ENCODE data around the gene SH3RF2.

The SH3RF2 gene

DNA sequence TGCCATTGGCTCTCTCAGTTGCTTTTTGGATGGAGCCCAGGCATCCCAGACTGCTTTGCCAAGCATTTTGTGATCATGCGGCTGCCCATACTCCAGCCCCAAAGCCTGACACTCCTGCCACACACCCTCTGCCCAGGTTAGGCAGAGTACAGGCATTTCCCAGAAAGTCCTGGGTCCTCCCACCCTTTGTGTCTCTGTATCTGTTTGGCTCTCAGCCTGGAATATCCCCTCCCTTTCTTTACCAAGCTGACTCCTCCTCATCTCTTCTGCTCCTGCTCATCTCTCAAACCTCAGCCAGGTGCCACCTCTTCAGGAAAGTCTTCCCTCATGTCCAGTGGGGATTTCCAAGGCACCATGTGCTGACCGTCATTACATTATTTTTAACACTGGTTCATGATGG is 14.3 kb upstream of the SH3RF2 start:
- Histone ChIP-seq H4K20me1 (ENCODE audit: insufficient read depth, low read length) (no peaks in the 10 kb centered on the region), H3K9me2 (ENCODE audit: low read depth, low read length) (no peaks in the 10 kb centered on the region), H3K9ac (ENCODE audit: low read length) (no peak overlapping the region), H3K36me3 (ENCODE audit: insufficient read depth, low read length) (no peaks in the 10 kb centered on the region), H3K27ac (ENCODE audit: low read depth, low read length, poor library complexity, severe bottlenecking) (no peak overlapping the region), H3K4me2 (ENCODE audit: low read length) (no peak overlapping the region), H3K9me3 (ENCODE audit: low read length) (no peaks in the 10 kb centered on the region), H3K27me3 (ENCODE audit: insufficient read depth, low read length) (no peaks in the 10 kb centered on the region), H3K79me2 (ENCODE audit: insufficient read depth, low read length) (no peaks in the 10 kb centered on the region), H2AFZ (ENCODE audit: low read length) (no peak overlapping the region), H3K4me3 (ENCODE audit: low read depth, low read length, poor library complexity, severe bottlenecking) (no peak overlapping the region), H3F3A (ENCODE audit: insufficient read depth, low read length) (no peaks in the 10 kb centered on the region), H3K4me1 (ENCODE audit: insufficient read depth, low read length, severe bottlenecking) (no peaks in the 10 kb centered on the region)
- no peak for TF ChIP-seq EZH2 (IDR thresholded peaks at IDR 0.05; ENCODE audit: borderline replicate concordance, low read length)
- TF ChIP-seq, protein P1, sequence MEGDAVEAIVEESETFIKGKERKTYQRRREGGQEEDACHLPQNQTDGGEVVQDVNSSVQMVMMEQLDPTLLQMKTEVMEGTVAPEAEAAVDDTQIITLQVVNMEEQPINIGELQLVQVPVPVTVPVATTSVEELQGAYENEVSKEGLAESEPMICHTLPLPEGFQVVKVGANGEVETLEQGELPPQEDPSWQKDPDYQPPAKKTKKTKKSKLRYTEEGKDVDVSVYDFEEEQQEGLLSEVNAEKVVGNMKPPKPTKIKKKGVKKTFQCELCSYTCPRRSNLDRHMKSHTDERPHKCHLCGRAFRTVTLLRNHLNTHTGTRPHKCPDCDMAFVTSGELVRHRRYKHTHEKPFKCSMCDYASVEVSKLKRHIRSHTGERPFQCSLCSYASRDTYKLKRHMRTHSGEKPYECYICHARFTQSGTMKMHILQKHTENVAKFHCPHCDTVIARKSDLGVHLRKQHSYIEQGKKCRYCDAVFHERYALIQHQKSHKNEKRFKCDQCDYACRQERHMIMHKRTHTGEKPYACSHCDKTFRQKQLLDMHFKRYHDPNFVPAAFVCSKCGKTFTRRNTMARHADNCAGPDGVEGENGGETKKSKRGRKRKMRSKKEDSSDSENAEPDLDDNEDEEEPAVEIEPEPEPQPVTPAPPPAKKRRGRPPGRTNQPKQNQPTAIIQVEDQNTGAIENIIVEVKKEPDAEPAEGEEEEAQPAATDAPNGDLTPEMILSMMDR (IDR thresholded peaks at IDR 0.05; ENCODE audit: low read length) = no peak

- TF ChIP-seq EZH2 (IDR thresholded peaks at IDR 0.05; ENCODE audit: borderline replicate concordance, low read length) = no peak
- TF ChIP-seq, protein P1 (IDR thresholded peaks at IDR 0.05; ENCODE audit: low read length) = no peak
- no peaks in the 10 kb centered on the region for H3K27me3 ChIP-seq (ENCODE audit: insufficient read depth, low read length)
- H3K36me3 ChIP-seq (ENCODE audit: insufficient read depth, low read length) = no peaks in the 10 kb centered on the region
- H3K9me2 ChIP-seq (ENCODE audit: low read depth, low read length) = no peaks in the 10 kb centered on the region
- H3K9me3 ChIP-seq (ENCODE audit: low read length) = no peaks in the 10 kb centered on the region
- no peak overlapping the region for H3K9ac ChIP-seq (ENCODE audit: low read length)
- no peak overlapping the region for H2AFZ ChIP-seq (ENCODE audit: low read length)
- H3F3A ChIP-seq (ENCODE audit: insufficient read depth, low read length) = no peaks in the 10 kb centered on the region
- H3K4me1 ChIP-seq (ENCODE audit: insufficient read depth, low read length, severe bottlenecking) = no peaks in the 10 kb centered on the region
- H3K4me2 ChIP-seq (ENCODE audit: low read length) = no peak overlapping the region
- H3K4me3 ChIP-seq (ENCODE audit: low read depth, low read length, poor library complexity, severe bottlenecking) = no peak overlapping the region
- H3K79me2 ChIP-seq (ENCODE audit: insufficient read depth, low read length) = no peaks in the 10 kb centered on the region
- no peak overlapping the region for H3K27ac ChIP-seq (ENCODE audit: low read depth, low read length, poor library complexity, severe bottlenecking)
- no peaks in the 10 kb centered on the region for H4K20me1 ChIP-seq (ENCODE audit: insufficient read depth, low read length)
Measured at GRCh38 chr5:145923405-145923804, 13.0 kb upstream of the SH3RF2 start.

DNA sequence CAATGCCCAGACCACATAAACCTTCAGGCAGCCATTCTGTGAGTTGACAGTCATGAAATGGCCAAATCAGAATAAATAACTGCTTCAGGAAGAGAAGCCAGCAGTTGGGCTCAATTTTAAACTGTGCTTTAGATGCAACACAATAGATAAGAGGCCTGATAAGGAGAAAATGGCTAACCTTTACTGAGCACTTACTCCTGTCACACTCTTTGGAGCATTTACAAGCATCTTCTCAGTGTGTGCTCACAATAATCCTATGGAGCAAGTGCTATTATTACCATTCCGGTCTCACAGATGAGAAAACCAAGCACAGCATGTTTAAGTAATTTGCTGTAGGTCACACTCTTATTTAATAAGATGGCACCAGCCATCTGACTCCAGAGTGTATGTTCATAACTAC is 11.5 kb upstream of the SH3RF2 start:
- no peaks in the 10 kb centered on the region for H3K4me1 ChIP-seq (ENCODE audit: insufficient read depth, low read length, severe bottlenecking)
- H3K9me2 ChIP-seq (ENCODE audit: low read depth, low read length) = no peaks in the 10 kb centered on the region
- no peaks in the 10 kb centered on the region for H3K9me3 ChIP-seq (ENCODE audit: low read length)
- no peak overlapping the region for H3K27ac ChIP-seq (ENCODE audit: low read depth, low read length, poor library complexity, severe bottlenecking)
- H3K9ac ChIP-seq (ENCODE audit: low read length) = no peak overlapping the region
- H3K4me2 ChIP-seq (ENCODE audit: low read length) = no peak overlapping the region
- no peaks in the 10 kb centered on the region for H3K27me3 ChIP-seq (ENCODE audit: insufficient read depth, low read length)
- no peaks in the 10 kb centered on the region for H3K36me3 ChIP-seq (ENCODE audit: insufficient read depth, low read length)
- no peaks in the 10 kb centered on the region for H4K20me1 ChIP-seq (ENCODE audit: insufficient read depth, low read length)
- H3K4me3 ChIP-seq (ENCODE audit: low read depth, low read length, poor library complexity, severe bottlenecking) = no peak overlapping the region
- no peak for TF ChIP-seq EZH2 (IDR thresholded peaks at IDR 0.05; ENCODE audit: borderline replicate concordance, low read length)
- TF ChIP-seq, protein P1 (IDR thresholded peaks at IDR 0.05; ENCODE audit: low read length) = no peak
- no peak overlapping the region for H2AFZ ChIP-seq (ENCODE audit: low read length)
- H3F3A ChIP-seq (ENCODE audit: insufficient read depth, low read length) = no peaks in the 10 kb centered on the region
- no peaks in the 10 kb centered on the region for H3K79me2 ChIP-seq (ENCODE audit: insufficient read depth, low read length)

Measured in OCI-LY1 (cell line).